Esophagus muscularis mucosa (tissue), 4 donors: ENCODE measurements around the gene DNAJC12.

ENCODE experiments used
- CTCF ChIP-seq, 3 experiments: fragments of 200-600 bp in 2 of 3; fragments of 450-650 bp in 1 of 3; sonication (generic) in 2 of 3; IDR thresholded peaks; one replicate each; pipeline ENCODE4 v1.5.1; 2017 to 2019; ENCODE audit warnings: antibody characterized with exemption in 3 of 3, mild to moderate bottlenecking in 2 of 3, moderate library complexity in 1 of 3
- EP300 ChIP-seq: sonication (generic); formaldehyde crosslinking; IDR thresholded peaks from one replicate; pipeline ENCODE4 v1.6.1; 2017; ENCODE audit warnings: antibody characterized with exemption
- POLR2A ChIP-seq: fragments of 450-650 bp; IDR thresholded peaks from one replicate; pipeline ENCODE4 v1.6.1; 2017; ENCODE audit warnings: antibody characterized with exemption, moderate library complexity, mild to moderate bottlenecking, low read depth
- POLR2AphosphoS5 ChIP-seq, 2 donors: sonication (generic); formaldehyde crosslinking; IDR thresholded peaks; one replicate each; pipeline ENCODE4 v1.6.1; 2017; ENCODE audit warnings: antibody characterized with exemption in 2 of 2

- TF ChIP-seq POLR2A (no peak), CTCF (IDR thresholded peaks at IDR 0.05) (no peak), POLR2AphosphoS5 (IDR thresholded peaks at IDR 0.05) (no peak), EP300 (no peak)
These were observed 29.3 kb downstream of the DNAJC12 start for GRCh38 chr10:67808704-67809103.
